Mesodermal cell (in vitro differentiated cells): ENCODE data around the gene LRMDA.

Experiments used
- H3K27ac ChIP-seq: 2 replicates; pipeline ENCODE4 v1.7.0; 2013; ENCODE audit warnings: mild to moderate bottlenecking, low read depth, low read length, moderate library complexity; ENCODE audit not compliant: severe bottlenecking
- H3K36me3 ChIP-seq: 2 replicates; pipeline ENCODE4 v1.7.1; 2013; ENCODE audit warnings: mild to moderate bottlenecking, low read length, moderate library complexity; ENCODE audit not compliant: control insufficient read depth, insufficient read depth
- H3K4me1 ChIP-seq: one replicate; pipeline ENCODE4 v1.7.1; 2013; ENCODE audit warnings: mild to moderate bottlenecking, low read length; ENCODE audit not compliant: insufficient read depth, control insufficient read depth, poor library complexity, severe bottlenecking
- H3K4me3 ChIP-seq: 2 replicates; pipeline ENCODE4 v1.7.0; 2013; ENCODE audit warnings: low read length, control low read depth, mild to moderate bottlenecking; ENCODE audit not compliant: insufficient read depth, poor library complexity, severe bottlenecking; ENCODE audit errors: extremely low read depth
- H3K9me3 ChIP-seq: 2 replicates; pipeline ENCODE4 v1.7.1; 2013; ENCODE audit warnings: mild to moderate bottlenecking, low read length, moderate library complexity; ENCODE audit not compliant: control insufficient read depth
- WGBS, 2 experiments: methylation state at CpG; one replicate each; pipeline ENCODE4 v1.1.5; 2013; ENCODE audit warnings: missing lambda C conversion rate in 2 of 2; ENCODE audit not compliant: insufficient coverage in 2 of 2; 5-methylcytosine and 5-hydroxymethylcytosine counted together

The LRMDA gene

GRCh38 chr10:75527542-75527941, 96.1 kb downstream of the LRMDA start:
- no peaks in the 10 kb centered on the region for H3K36me3 ChIP-seq
- no peak overlapping the region for H3K4me3 ChIP-seq
- no peak overlapping the region for H3K27ac ChIP-seq
- 93 to 100% methylated on average over 1 to 2 of the region's 2 CpGs for WGBS, 2 experiments
- H3K9me3 ChIP-seq = no peaks in the 10 kb centered on the region
- peaks cover 4% of the 10 kb centered on the region for H3K4me1 ChIP-seq

- H3K4me1 ChIP-seq = peaks cover 4% of the 10 kb centered on the region
- WGBS, 2 experiments = 100% methylated on average over 1 to 2 of the region's 2 CpGs
- no peak overlapping the region for H3K4me3 ChIP-seq
- H3K27ac ChIP-seq = no peak overlapping the region
- no peaks in the 10 kb centered on the region for H3K9me3 ChIP-seq
- no peaks in the 10 kb centered on the region for H3K36me3 ChIP-seq
These were observed 97.0 kb downstream of the LRMDA start for GRCh38 chr10:75528392-75528791.

GRCh38 chr10:75530299-75530698, 98.9 kb downstream of the LRMDA start:
- H3K9me3 ChIP-seq = no peaks in the 10 kb centered on the region
- peaks cover 4% of the 10 kb centered on the region for H3K4me1 ChIP-seq
- H3K4me3 ChIP-seq = no peak overlapping the region
- no peaks in the 10 kb centered on the region for H3K36me3 ChIP-seq
- no peak overlapping the region for H3K27ac ChIP-seq
- 44 to 49% methylated on average over 3 of the region's 3 CpGs for WGBS, 2 experiments

GRCh38 chr10:75531571-75532031, 100.2 kb downstream of the LRMDA start:
- no peak overlapping the region for H3K4me3 ChIP-seq
- H3K4me1 ChIP-seq = peaks cover 4% of the 10 kb centered on the region
- no peaks in the 10 kb centered on the region for H3K9me3 ChIP-seq
- no peak overlapping the region for H3K27ac ChIP-seq
- H3K36me3 ChIP-seq = no peaks in the 10 kb centered on the region
- WGBS, 2 experiments = 100% methylated on average over 1 to 2 of the region's 2 CpGs

- Histone ChIP-seq H3K27ac (no peak overlapping the region), H3K4me3 (no peak overlapping the region), H3K36me3 (no peaks in the 10 kb centered on the region), H3K9me3 (no peaks in the 10 kb centered on the region), H3K4me1 (peaks cover 4% of the 10 kb centered on the region)
- 75 to 80% methylated on average over 1 to 2 of the region's 3 CpGs for WGBS, 2 experiments
These were observed 101.0 kb downstream of the LRMDA start for GRCh38 chr10:75532253-75532924.

GRCh38 chr10:75538144-75538543, 106.7 kb downstream of the LRMDA start:
- Histone ChIP-seq H3K4me3 (no peak overlapping the region), H3K9me3 (no peaks in the 10 kb centered on the region), H3K27ac (no peak overlapping the region), H3K36me3 (no peaks in the 10 kb centered on the region), H3K4me1 (no peaks in the 10 kb centered on the region)
- WGBS, 2 experiments = 18 to 33% methylated on average over 6 to 8 of the region's 8 CpGs

- WGBS, 2 experiments = no CpG with 5 or more reads among the region's 1 CpG
- no peak overlapping the region for H3K27ac ChIP-seq
- H3K4me3 ChIP-seq = no peak overlapping the region
- no peaks in the 10 kb centered on the region for H3K9me3 ChIP-seq
- no peaks in the 10 kb centered on the region for H3K4me1 ChIP-seq
- no peaks in the 10 kb centered on the region for H3K36me3 ChIP-seq
These were observed 107.3 kb downstream of the LRMDA start for GRCh38 chr10:75538765-75539164.

- Histone ChIP-seq H3K4me3 (no peak overlapping the region), H3K36me3 (no peaks in the 10 kb centered on the region), H3K27ac (no peak overlapping the region), H3K4me1 (peaks cover 4% of the 10 kb centered on the region), H3K9me3 (no peaks in the 10 kb centered on the region)
- WGBS, 2 experiments = 80 to 89% methylated on average over 1 of the region's 1 CpG
These were observed 109.0 kb downstream of the LRMDA start for GRCh38 chr10:75540357-75540966.

GRCh38 chr10:75540981-75541380, 109.6 kb downstream of the LRMDA start:
- Histone ChIP-seq H3K27ac (no peak overlapping the region), H3K36me3 (no peaks in the 10 kb centered on the region), H3K9me3 (no peaks in the 10 kb centered on the region), H3K4me1 (peaks cover 4% of the 10 kb centered on the region), H3K4me3 (no peak overlapping the region)
- 58 to 77% methylated on average over 2 of the region's 4 CpGs for whole genome bisulfite sequencing, 2 experiments

- Histone ChIP-seq H3K9me3 (no peaks in the 10 kb centered on the region), H3K36me3 (no peaks in the 10 kb centered on the region), H3K27ac (no peak overlapping the region), H3K4me1 (peaks cover 4% of the 10 kb centered on the region), H3K4me3 (no peak overlapping the region)
- WGBS, 2 experiments = 56% methylated on average over 1 of the region's 2 CpGs; no CpG with 5 or more reads in 1 of the 2 experiments
These were observed 110.0 kb downstream of the LRMDA start for GRCh38 chr10:75541411-75541810.

GRCh38 chr10:75542084-75542483, 110.7 kb downstream of the LRMDA start:
- no peaks in the 10 kb centered on the region for H3K36me3 ChIP-seq
- H3K4me1 ChIP-seq = peaks cover 9% of the 10 kb centered on the region
- no peak overlapping the region for H3K27ac ChIP-seq
- no peak overlapping the region for H3K4me3 ChIP-seq
- H3K9me3 ChIP-seq = no peaks in the 10 kb centered on the region
- WGBS, 2 experiments = 41% methylated on average over 2 of the region's 2 CpGs; no CpG with 5 or more reads in 1 of the 2 experiments
